Activated CD4-positive, CD25-positive, alpha-beta regulatory T cell treated with anti-CD3 and anti-CD28 coated beads, Interleukin-2, amount 50 U/mL, for 16 hours (primary cell): ENCODE data around the gene TPM4.

Experiments
- DNase-seq: peaks from one replicate; pipeline ENCODE4 v3.0.0-alpha.2; 2020; ENCODE audit warnings: low read depth, low spot score

Gene TPM4

GRCh38 chr19:16125737-16126495 lies 49.6 kb downstream of the TPM4 start:
- no peak for DNase-seq

GRCh38 chr19:16127080-16127479 lies 50.8 kb downstream of the TPM4 start:
- DNase-seq = no peak

GRCh38 chr19:16127776-16128371 lies 51.6 kb downstream of the TPM4 start:
- no peak for DNase-seq

- no peak for DNase-seq
Observed at GRCh38 chr19:16131648-16132047, 55.4 kb downstream of the TPM4 start.

GRCh38 chr19:16133818-16134217 lies 57.5 kb downstream of the TPM4 start:
- no peak for DNase-seq

- no peak for DNase-seq
Observed at GRCh38 chr19:16134510-16134909, 58.2 kb downstream of the TPM4 start.

- no peak for DNase-seq
Observed at GRCh38 chr19:16135430-16136127, 59.3 kb downstream of the TPM4 start.

GRCh38 chr19:16136185-16136999 lies 60.1 kb downstream of the TPM4 start:
- DNase-seq = no peak

GRCh38 chr19:16139752-16140151 lies 63.5 kb downstream of the TPM4 start:
- DNase-seq = no peak

GRCh38 chr19:16141043-16141442 lies 64.7 kb downstream of the TPM4 start:
- no peak for DNase-seq

- DNase-seq = no peak
Observed at GRCh38 chr19:16142032-16142580, 65.8 kb downstream of the TPM4 start.

- peak; percentile 57 for DNase-seq
Observed at GRCh38 chr19:16143399-16144215, 67.3 kb downstream of the TPM4 start, which contains the start of gene HSH2D. Gene HSH2D, plus strand, starts transcription at chr19:16143685. Its CDS starts 5,066 bp downstream, at chr19:16148751.

GRCh38 chr19:16144216-16144581 lies 67.9 kb downstream of the TPM4 start:
- no peak for DNase-seq

- no peak for DNase-seq
Observed at GRCh38 chr19:16146112-16146511, 69.8 kb downstream of the TPM4 start.

- DNase-seq = no peak
Observed at GRCh38 chr19:16148443-16149229, 72.3 kb downstream of the TPM4 start.
